Aorta (tissue), 5 donors: Measurements from ENCODE around the gene CCDC18. TPM values are rescaled to one million over a fixed set of nuclear protein-coding genes. Genes with fewer than 3 reads are reported as not detected.

Experiments used
- ATAC-seq: fragments of 200-7000 bp; cut with Tn5 transposase; one replicate; pipeline ENCODE4 v1.9.1; 2022; ENCODE audit warnings: moderate library complexity; ENCODE audit not compliant: low FRiP score
- DNase-seq, 2 donors: peaks; one replicate each; pipeline ENCODE4 v3.0.0-alpha.2; 2020
- H3K27ac ChIP-seq, 2 donors: one replicate each; pipeline ENCODE4 v1.5.1; 2013; ENCODE audit warnings: low read length in 2 of 2, mild to moderate bottlenecking in 2 of 2, moderate library complexity in 2 of 2, control low read depth in 1 of 2, inconsistent platforms in 1 of 2, low read depth in 1 of 2
- H3K27me3 ChIP-seq, 2 donors: one replicate each; pipeline ENCODE4 v1.6.1; 2013; ENCODE audit warnings: control low read depth in 1 of 2, low read length in 1 of 2, mild to moderate bottlenecking in 1 of 2, moderate library complexity in 1 of 2; ENCODE audit not compliant: insufficient read depth in 2 of 2, control insufficient read depth in 1 of 2
- H3K36me3 ChIP-seq, 2 donors: one replicate each; pipeline ENCODE4 v1.6.1; 2013; ENCODE audit warnings: control low read depth in 1 of 2, low read length in 1 of 2, mild to moderate bottlenecking in 1 of 2; ENCODE audit not compliant: insufficient read depth in 2 of 2, control insufficient read depth in 1 of 2
- H3K4me1 ChIP-seq, 2 donors: one replicate each; pipeline ENCODE4 v1.6.1; 2013; ENCODE audit warnings: low read length in 2 of 2, control low read depth in 1 of 2, mild to moderate bottlenecking in 1 of 2, moderate library complexity in 1 of 2; ENCODE audit not compliant: insufficient read depth in 2 of 2, control insufficient read depth in 1 of 2
- H3K4me3 ChIP-seq, 2 donors: one replicate each; pipeline ENCODE4 v1.5.1; 2013; ENCODE audit warnings: low read length in 2 of 2, control low read depth in 1 of 2, mild to moderate bottlenecking in 1 of 2
- H3K9me3 ChIP-seq: one replicate; pipeline ENCODE4 v1.6.1; 2013; ENCODE audit warnings: mild to moderate bottlenecking, low read length; ENCODE audit not compliant: control insufficient read depth
- WGBS, 2 donors: extraction: QIAGEN DNeasy Blood & Tissue Kit; methylation state at CpG; one replicate each; pipeline ENCODE4 v1.1.7; 2013; 5-methylcytosine and 5-hydroxymethylcytosine counted together
- intact Hi-C, 2 donors: fragments of 100-400 bp; cut with DNase I; formaldehyde crosslinking; loops; one replicate each; pipeline versions ENCODE4 v1.14.2 to v1.15.0; 2022
- long read RNA-seq, 2 donors: library from polyadenylated mRNA; unstranded; transcript quantifications; one replicate each; pipeline ENCODE4 v2.0.0, GENCODE V29; 2020 to 2021
- polyA plus RNA-seq, 2 donors: library from polyadenylated mRNA; stranded (reverse); fragments of 200-250 nt; gene quantifications; one replicate each; pipeline ENCODE4 v1.2.3, GENCODE V29; 2013
- total RNA-seq, 2 donors: library from RNA; stranded (reverse); fragmentation: NEBNext Ultra II Directional; extraction: Animal tissue kit (Norgen Biotek cat#: 25700); gene quantifications; one replicate each; pipeline ENCODE4 v1.2.1, GENCODE V29; 2021
- donor health status: healthy with polysubstance abuse.
- donor health status: Bipolar disorder and iron deficiency.
- donor health status: DM: no; HTN: no; CAD: no.
- donor health status: DM: no; HTN: no; CAD: no.
- donor health status: DM: yes; HTN: yes; CAD: no.

CCDC18 gene, protein sequence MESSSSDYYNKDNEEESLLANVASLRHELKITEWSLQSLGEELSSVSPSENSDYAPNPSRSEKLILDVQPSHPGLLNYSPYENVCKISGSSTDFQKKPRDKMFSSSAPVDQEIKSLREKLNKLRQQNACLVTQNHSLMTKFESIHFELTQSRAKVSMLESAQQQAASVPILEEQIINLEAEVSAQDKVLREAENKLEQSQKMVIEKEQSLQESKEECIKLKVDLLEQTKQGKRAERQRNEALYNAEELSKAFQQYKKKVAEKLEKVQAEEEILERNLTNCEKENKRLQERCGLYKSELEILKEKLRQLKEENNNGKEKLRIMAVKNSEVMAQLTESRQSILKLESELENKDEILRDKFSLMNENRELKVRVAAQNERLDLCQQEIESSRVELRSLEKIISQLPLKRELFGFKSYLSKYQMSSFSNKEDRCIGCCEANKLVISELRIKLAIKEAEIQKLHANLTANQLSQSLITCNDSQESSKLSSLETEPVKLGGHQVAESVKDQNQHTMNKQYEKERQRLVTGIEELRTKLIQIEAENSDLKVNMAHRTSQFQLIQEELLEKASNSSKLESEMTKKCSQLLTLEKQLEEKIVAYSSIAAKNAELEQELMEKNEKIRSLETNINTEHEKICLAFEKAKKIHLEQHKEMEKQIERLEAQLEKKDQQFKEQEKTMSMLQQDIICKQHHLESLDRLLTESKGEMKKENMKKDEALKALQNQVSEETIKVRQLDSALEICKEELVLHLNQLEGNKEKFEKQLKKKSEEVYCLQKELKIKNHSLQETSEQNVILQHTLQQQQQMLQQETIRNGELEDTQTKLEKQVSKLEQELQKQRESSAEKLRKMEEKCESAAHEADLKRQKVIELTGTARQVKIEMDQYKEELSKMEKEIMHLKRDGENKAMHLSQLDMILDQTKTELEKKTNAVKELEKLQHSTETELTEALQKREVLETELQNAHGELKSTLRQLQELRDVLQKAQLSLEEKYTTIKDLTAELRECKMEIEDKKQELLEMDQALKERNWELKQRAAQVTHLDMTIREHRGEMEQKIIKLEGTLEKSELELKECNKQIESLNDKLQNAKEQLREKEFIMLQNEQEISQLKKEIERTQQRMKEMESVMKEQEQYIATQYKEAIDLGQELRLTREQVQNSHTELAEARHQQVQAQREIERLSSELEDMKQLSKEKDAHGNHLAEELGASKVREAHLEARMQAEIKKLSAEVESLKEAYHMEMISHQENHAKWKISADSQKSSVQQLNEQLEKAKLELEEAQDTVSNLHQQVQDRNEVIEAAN (N-terminal part only)
- total RNA-seq, result 1 to 10 TPM; 5.9 to 6.6 TPM
- polyA plus RNA-seq, result 1 to 10 TPM; 1.2 to 2.9 TPM
- long read RNA-seq, donor 1, partial matches to known transcripts, result 2 of 13 reads
- long read RNA-seq, donor 1, other reads (novel, unspliced or antisense), result 11 of 13 reads
- long read RNA-seq, donor 2, partial matches to known transcripts, result 1 of 12 reads
- long read RNA-seq, donor 2, other reads (novel, unspliced or antisense), result 11 of 12 reads

DNA sequence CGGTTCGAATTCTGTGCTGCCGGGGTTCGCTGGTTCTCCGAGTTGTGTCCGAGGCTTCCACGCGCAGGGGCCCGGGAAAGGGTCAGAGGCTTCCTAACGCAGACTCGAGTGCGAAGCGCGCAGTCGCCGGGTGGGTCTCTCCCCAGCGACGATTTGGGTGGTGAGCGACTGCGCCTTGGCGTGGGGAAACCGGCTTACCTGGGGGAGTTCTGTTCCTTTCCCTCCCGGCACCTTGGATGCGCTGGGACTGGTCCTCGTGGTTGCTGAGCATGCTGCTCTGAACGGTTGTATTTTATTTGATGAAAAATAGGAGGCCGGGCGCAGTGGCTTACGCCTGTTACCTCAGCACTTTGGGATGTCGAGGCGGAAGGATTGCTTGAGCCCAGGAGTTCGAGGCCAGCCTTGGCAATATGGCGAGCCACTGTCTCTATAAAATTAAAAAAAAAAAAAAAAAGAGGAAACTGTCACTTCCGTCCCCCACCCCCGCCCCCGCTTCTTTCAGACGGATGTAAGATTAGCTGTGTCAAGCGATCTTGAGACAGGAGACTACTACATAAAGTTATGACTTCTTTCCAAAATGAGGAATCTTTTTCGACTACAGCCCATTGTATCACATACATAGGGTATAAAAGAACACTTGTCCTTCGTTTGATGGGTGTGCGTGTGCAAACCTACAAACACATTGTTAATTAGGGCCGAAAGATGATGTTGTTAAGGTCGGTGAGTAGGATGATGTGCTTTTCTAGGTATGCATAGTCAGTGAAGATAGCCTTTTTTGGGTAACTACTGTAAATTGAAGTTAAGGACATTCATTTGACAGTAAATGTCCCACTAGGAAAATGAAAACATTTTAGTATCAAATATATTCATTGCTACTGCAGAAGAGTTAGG is at the start of gene CCDC18:
Gene CCDC18, plus strand, starts transcription at position 2 of the 891 bp plus-strand sequence. CDS start 2,638 bp downstream, outside the sequence.
- intact Hi-C loops, result loop anchor here (5.0 to 10.0 kb wide), 2 partner anchors 96 to 104 kb away; partner anchors contain the start of gene MTF2 (in 1 of the 2)
- no peaks in the 10 kb centered on the region for H3K4me1 ChIP-seq
- H3K4me3 ChIP-seq, result peak within 1 kb of the TSS; percentile 65 to 70
- no peaks in the 10 kb centered on the region for H3K27me3 ChIP-seq
- peak within 1 kb of the TSS; percentile 94 to 95 for H3K27ac ChIP-seq
- 2 to 3% methylated on average over 43 of the region's 43 CpGs for WGBS, 2 donors
- ATAC-seq (no peak), DNase-seq (no peak)
- H3K9me3 ChIP-seq, result no peaks in the 10 kb centered on the region
- H3K36me3 ChIP-seq, result no peaks in the 10 kb centered on the region

DNA sequence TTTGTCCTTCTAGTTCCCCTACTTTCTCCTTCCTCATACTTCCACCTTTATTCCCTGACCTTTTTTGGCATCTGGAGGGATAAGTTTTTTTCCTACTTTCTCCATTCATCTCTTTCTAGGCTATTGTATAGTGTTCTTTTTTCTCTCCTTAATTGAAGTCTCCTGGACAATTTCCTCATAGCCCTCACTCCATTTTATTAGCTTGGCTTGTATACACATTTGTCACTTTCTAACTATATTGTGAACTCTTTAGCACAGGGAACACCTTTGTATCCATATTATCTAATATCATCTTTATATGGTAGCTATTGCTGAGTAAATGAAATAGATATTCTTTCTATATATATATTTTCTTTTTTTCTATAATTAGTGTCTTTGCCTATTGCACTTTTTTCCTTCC is 47.9 kb upstream of the CCDC18 start:
- DNase-seq, result no peak
- ATAC-seq, result no peak
- H3K27ac ChIP-seq, result no peak overlapping the region
- peaks cover 0 to 1% of the 10 kb centered on the region in 2 donors for H3K27me3 ChIP-seq
- H3K4me1 ChIP-seq, result no peaks in the 10 kb centered on the region
- H3K4me3 ChIP-seq, result no peak overlapping the region
- intact Hi-C loops, result no loop called here
- peaks cover 0 to 2% of the 10 kb centered on the region in 2 donors for H3K36me3 ChIP-seq
- H3K9me3 ChIP-seq, result no peaks in the 10 kb centered on the region

DNA sequence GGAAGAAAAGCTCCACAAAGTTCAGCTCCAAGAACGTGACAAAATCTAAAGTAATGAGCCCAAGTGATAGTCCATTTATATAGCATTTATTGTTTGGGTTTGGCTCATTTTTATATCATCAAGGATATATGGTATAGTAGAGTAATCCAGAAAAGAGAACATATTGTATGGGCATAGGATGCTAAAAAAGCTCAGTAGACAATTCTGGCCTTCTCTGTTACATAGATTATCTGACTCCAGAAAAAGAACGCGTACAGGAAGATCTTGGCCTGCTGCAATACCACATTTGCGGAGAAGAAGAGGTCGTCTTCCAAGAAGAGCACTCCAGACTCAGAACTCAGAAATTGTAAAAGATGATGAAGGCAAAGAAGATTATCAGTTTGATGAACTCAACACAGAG is 44.1 kb upstream of the CCDC18 start:
- no peak overlapping the region for H3K4me3 ChIP-seq
- no peak for ATAC-seq
- H3K9me3 ChIP-seq, result no peaks in the 10 kb centered on the region
- no peak for DNase-seq
- WGBS, 2 donors, result 90 to 98% methylated on average over 5 of the region's 5 CpGs
- no peaks in the 10 kb centered on the region for H3K4me1 ChIP-seq
- intact Hi-C loops, result no loop called here
- peaks cover 0 to 1% of the 10 kb centered on the region in 2 donors for H3K27me3 ChIP-seq
- H3K27ac ChIP-seq, result no peak overlapping the region
- H3K36me3 ChIP-seq, result peaks cover 0 to 2% of the 10 kb centered on the region in 2 donors

DNA sequence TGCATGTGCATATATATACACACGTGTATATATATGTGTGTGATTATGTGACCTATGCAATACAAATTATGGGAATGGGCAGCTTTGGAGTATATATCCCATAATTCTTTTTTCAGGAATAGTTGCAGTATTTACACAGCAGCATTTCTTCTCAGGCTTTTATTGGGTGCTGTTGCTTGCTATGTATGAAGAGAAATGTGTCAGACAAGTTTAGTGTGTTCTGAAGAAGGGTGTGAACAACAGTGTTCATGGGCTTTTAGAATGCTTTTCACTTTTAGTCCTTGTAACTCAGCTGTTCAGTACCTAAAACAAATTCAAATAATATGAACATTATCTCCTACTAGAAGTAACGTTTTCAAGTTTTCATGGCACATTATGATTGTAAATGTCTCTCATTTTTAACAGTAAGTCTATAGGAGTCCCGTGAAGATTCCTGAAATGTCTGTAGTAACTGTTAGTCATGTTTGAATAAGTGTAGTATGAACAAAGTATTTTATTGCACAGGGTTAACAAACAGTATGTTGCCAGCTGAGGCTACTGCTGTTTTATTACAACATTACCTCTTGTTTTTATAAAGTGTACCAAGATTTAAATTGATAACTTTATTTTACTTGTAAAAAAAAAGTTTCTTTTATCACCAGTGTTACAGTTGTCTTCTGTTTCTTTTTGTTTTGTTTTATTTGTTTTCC is 42.8 kb upstream of the CCDC18 start:
- intact Hi-C loops, result no loop called here
- H3K9me3 ChIP-seq, result no peaks in the 10 kb centered on the region
- peaks cover 0 to 1% of the 10 kb centered on the region in 2 donors for H3K27me3 ChIP-seq
- 49 to 51% methylated on average over 3 of the region's 3 CpGs for WGBS, 2 donors
- H3K36me3 ChIP-seq, result peaks cover 0 to 2% of the 10 kb centered on the region in 2 donors
- no peaks in the 10 kb centered on the region for H3K4me1 ChIP-seq
- ATAC-seq (no peak), DNase-seq (no peak)
- no peak overlapping the region for H3K4me3 ChIP-seq
- no peak overlapping the region for H3K27ac ChIP-seq

DNA sequence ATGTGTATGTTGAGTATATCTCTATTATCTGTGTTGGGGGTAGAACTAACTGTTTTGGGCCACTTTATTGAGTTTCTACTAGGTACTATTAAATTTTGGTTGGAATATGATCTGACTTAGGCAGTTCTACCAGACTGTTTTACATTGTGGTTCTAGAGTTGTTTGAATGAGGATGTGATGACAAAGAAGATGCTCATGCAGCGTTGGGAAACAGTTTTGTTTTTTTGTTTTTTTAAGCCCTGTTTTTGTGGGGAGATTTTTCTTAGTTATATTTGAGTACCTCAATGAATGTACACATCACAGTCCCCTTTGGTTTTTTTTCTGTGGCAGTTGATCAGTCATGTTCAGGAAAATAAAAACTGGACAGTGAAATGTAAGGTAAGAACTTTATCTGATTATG is 40.4 kb upstream of the CCDC18 start:
- H3K9me3 ChIP-seq, result no peaks in the 10 kb centered on the region
- ATAC-seq, result no peak
- no peak overlapping the region for H3K4me3 ChIP-seq
- no peak overlapping the region for H3K27ac ChIP-seq
- H3K36me3 ChIP-seq, result peaks cover 0 to 2% of the 10 kb centered on the region in 2 donors
- intact Hi-C loops, result no loop called here
- peaks cover 0 to 1% of the 10 kb centered on the region in 2 donors for H3K27me3 ChIP-seq
- WGBS, 2 donors, result 78 to 80% methylated on average over 1 of the region's 1 CpG
- no peak for DNase-seq
- no peaks in the 10 kb centered on the region for H3K4me1 ChIP-seq

DNA sequence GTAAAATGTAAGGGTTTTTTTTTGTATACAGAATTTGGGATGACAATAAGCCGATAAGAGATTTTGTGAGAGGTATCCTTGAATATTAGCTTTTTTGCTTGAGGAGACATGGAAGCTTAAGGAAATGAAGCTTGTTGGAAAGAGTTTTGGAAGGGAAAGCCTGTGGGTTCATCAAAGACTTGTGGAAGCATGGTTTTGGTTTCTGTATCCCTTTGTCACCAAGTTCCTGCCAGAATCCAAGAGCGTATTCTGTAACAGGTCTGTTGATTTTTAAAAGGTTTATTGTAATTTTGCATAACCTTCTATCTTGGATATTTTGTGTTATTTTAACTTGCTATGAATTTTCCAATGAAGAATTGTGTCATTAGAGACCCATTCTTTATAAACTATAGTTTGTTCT is 38.4 kb upstream of the CCDC18 start:
- no peaks in the 10 kb centered on the region for H3K4me1 ChIP-seq
- DNase-seq (no peak), ATAC-seq (no peak)
- H3K27me3 ChIP-seq, result no peaks in the 10 kb centered on the region
- H3K4me3 ChIP-seq, result no peak overlapping the region
- 97 to 98% methylated on average over 2 of the region's 2 CpGs for WGBS, 2 donors
- no peaks in the 10 kb centered on the region for H3K9me3 ChIP-seq
- intact Hi-C loops, result no loop called here
- no peak overlapping the region for H3K27ac ChIP-seq
- H3K36me3 ChIP-seq, result no peaks in the 10 kb centered on the region

DNA sequence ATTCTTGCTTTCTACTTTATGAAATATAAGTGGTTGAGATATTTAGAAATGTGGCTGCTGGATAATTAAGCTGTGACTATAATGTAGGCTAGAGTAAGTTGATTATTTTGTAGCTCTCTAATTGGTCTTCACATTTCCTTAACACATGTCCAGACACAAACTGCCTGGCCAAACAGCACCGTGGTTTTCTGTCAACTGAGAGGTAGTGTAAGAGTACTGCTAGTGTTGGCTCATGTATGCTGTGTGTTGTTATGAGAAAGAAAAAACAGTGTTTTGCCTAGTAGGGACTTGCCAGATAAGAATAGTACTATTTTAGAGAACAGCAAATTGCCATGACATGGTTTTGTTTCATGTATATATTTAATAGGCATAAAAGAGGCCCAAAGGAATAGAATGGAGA is 37.4 kb upstream of the CCDC18 start:
- no peaks in the 10 kb centered on the region for H3K4me1 ChIP-seq
- no peaks in the 10 kb centered on the region for H3K36me3 ChIP-seq
- intact Hi-C loops, result no loop called here
- 4 to 5% methylated on average over 1 of the region's 1 CpG for WGBS, 2 donors
- ATAC-seq (no peak), DNase-seq (no peak)
- no peak overlapping the region for H3K4me3 ChIP-seq
- no peak overlapping the region for H3K27ac ChIP-seq
- no peaks in the 10 kb centered on the region for H3K9me3 ChIP-seq
- H3K27me3 ChIP-seq, result no peaks in the 10 kb centered on the region
